Femur (tissue), 1 donor: ENCODE data around the gene KMT2E.

Source experiments
- DNase-seq: peaks from one replicate; pipeline ENCODE4 v3.0.0-alpha.2; 2017

KMT2E gene

DNA sequence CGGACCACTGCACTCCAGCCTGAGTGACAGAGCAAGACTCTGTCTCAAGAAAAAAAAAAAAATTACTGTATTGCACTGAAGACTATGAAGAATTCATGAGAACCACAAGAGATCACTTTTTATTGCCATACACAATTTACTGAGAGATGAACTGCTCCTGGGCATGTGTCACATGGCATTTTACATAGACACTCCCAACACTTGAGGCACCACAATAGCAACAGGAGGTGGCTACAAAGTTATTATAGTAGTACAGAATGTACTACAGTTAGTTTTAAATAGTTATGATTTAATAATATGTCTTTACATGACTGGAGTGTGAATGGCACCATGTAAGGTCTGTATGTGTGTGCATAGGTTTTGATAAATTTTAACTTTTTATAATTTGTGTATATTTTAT is 70.6 kb downstream of the KMT2E start:
- no peak for DNase-seq

DNA sequence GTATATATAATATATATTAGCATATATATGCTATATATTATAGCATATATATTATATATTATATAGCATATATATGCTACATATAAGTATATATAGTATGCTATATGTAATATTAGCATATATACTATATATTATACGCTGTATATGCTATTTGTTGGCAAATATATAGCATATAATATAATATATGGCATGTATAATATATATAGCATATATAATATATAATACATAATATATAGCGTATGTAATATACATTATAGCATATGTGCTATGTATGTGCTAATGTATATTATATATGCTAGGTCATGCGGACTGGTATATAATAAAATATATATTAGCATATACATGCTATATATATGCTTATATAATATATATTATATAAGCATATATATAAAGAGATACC is 72.8 kb downstream of the KMT2E start:
- DNase-seq: no peak

DNA sequence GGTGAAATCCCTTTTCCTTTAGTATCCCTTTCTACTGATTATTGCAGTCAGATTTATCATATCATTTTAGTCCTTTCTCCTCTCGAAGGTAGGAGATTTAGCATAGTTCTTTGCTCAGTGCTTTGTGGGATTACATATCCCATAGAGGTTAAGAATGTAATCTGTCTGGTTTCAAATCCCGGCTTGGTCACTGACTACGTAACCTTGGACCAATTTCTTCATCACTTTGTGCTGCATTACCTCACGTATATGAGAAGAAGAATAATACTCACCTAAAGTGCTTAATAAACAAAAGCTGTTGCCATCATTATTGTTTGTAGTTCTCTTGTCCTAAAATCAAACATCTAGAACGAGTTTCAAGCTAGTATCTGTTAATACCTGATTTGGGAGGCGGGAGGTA is 74.0 kb downstream of the KMT2E start:
- DNase-seq: no peak

DNA sequence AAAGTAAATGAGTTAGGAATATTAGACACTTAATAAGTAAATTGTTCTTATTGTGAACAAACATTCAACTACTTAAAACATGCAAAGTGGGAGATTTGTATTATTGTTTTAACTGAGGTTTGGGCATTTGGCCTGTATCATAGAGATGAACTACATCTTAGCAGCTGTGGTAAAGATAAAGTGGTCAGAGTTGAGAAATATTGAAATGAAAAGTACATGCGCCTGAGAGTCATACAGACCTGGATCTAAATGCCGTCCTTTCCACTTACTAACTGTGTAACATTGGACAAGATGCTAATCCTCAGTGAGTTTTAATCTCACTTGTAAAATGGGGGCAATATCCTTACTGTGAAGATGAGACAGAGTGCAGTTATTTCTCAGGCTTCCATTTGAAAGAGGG is 74.5 kb downstream of the KMT2E start:
- no peak for DNase-seq

DNA sequence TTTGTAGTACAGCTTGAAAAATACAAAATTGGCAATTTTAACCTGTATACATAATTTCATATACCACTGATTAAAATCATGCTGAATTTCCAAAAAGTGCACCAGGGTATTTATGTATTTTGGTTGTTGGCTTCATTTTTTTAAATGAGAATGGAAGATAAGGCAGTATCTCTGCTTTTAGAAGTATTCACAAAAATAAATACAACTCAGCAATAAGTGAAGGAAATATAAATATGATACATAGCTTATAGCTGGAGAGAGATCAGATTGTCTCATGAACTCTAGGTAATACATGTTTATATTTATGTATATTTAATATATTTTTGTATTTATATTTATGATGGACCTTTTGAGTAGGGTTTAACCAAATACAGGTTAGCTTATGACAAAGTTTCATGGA is 81.0 kb downstream of the KMT2E start:
- DNase-seq: no peak

DNA sequence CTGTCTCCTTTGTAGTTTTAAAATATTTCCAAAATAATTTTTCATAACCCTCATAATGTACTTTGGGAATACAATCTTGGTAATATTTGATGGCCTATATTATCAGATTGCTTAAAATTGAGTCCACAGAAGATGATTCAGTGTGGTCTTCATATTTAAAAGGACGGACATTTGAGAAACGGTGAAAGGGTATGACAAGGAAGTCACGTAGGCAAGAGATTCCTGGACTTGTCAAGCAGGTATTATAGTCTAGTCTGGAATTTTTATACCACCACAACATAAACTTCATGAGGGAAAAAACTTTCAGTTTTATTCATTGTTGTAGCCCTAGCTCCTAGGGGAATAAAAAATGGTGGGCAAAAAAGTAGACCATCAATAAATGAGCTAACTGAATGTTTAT is 82.3 kb downstream of the KMT2E start:
- no peak for DNase-seq

DNA sequence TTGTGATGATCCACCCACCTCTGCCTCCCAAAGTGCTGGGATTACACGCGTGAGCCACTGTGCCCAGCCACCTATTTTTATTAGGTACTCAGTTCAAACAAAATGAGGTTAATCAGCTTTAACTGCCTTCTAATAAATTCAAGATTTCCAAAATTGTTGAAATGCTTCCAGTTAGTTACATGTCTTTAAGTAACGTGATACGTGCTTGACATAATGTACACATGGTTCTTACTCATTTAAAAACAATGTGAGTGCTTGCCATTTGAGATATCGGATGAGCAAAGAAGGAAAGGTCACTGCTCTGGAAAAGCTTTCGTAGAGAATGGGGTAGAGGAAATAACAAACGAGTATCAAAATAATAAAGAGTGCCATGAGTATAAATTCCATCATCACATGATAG is 83.6 kb downstream of the KMT2E start:
- DNase-seq: no peak

DNA sequence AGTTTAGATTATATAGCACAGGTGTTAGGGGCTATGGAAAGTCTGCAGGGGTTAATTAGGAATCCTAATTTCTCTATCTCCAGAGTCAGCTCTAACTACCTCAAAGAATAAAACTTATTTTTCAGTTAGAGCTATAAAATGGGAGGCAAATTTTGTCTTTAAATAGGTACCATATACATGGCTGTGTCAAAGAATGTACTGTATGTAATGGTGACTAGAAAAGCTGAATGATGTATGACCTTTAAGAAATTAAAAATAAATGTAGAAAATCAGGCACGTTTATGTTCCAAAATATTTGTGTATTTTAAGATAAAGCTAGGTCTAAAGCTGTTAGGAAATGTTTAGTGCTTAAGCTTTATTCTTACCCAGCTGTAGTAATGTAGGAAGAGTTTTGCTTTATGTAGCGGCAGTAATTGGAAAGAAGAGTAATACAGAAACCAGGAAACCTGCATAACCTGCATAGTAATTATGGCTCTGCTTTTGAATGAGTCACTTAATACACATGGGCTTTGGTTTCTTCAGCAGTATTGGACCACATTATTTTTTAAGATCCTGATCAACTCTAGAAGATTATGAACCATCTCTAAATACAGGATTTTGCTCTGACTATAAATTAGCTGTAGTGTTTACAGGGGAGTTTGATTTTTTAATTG is 85.0 kb downstream of the KMT2E start:
- DNase-seq: no peak

DNA sequence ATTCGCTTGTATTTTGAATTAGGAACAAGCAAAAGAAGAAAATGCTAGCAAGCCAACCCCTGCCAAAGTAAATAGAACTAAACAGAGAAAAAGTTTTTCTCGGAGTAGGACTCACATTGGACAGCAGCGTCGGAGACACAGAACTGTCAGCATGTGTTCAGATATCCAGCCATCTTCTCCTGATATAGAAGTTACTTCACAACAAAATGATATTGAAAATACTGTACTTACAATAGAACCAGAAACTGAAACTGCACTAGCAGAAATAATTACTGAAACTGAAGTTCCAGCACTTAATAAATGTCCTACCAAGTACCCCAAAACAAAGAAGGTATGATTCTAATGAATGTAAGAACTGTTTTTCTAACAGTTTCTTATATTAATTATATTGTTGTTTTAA is 87.9 kb downstream of the KMT2E start:
- no peak for DNase-seq

DNA sequence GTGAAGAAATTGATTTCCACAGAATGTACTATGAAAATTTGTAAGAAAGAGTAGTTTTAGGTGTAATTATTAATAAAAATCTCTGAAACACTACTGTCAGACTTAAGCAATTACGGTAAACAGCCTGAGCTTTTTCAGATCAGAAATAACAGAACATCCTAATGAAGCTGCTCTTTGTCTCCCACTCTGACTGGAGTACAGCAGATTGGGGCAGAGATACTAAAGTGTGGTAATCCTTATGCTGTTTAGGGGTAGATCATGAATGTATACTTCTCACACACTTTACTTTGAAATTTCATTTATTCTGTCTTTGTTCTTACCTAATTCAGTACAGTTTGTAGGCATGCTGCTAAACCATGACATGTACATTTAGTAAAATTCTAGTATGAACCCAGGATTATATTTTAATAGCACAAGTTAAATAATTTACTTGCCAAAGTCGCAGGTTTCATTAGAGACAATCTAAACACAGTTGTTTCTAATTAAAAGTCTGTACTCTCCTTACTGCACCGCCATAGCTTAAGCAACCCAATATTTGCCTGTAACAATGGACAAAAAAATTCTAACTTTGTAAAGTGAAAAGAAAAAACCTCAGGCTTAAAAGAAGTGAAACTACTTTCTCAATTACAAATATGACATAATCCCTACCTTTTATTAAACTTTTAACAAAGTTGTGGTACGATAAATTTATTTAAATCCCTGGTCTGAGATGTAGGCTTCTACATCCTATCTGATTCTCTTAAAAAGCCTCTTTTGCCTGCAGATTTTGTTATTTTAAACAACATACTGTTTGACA is 88.8 kb downstream of the KMT2E start:
- DNase-seq: no peak

DNA sequence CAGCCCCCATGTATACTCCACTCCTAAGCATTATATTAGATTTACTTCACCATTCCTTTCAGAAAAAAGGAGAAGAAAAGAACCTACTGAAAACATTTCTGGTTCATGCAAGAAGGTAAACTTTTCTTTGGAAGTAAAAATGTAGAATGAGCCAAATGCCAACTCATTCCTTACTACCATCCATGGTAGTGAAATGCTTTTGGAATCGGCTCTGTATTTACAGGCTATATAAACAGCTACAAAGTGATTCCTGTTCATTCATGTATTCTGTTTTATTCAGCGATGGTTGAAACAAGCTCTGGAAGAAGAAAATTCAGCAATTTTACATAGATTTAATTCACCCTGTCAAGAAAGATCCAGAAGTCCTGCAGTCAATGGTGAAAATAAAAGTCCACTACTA is 91.6 kb downstream of the KMT2E start:
- DNase-seq: no peak

DNA sequence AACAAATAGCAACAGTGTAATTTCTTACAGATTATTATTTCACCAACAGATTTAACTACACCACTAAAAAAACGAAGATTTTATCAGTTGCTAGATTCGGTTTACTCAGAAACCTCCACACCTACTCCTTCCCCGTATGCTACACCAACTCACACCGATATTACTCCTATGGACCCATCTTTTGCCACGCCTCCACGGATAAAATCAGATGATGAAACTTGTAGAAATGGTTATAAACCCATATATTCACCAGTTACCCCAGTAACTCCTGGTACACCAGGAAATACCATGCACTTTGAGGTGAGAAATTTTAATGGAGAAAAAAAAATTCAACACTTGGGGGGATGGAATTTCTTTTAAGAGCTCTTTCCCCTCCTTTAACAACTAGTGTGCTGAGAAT is 92.5 kb downstream of the KMT2E start:
- DNase-seq: no peak

DNA sequence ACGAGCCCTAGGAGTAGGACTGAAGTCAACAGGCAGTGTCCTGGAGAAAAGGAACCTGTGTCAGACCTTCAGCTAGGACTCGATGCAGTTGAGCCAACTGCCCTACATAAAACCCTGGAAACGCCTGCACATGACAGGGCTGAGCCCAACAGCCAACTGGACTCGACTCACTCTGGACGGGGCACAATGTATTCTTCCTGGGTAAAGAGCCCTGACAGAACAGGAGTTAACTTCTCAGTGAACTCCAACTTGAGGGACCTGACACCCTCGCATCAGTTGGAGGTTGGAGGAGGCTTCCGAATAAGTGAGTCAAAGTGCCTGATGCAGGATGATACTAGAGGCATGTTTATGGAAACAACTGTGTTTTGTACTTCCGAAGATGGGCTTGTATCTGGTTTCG is 93.5 kb downstream of the KMT2E start:
- no peak for DNase-seq

DNA sequence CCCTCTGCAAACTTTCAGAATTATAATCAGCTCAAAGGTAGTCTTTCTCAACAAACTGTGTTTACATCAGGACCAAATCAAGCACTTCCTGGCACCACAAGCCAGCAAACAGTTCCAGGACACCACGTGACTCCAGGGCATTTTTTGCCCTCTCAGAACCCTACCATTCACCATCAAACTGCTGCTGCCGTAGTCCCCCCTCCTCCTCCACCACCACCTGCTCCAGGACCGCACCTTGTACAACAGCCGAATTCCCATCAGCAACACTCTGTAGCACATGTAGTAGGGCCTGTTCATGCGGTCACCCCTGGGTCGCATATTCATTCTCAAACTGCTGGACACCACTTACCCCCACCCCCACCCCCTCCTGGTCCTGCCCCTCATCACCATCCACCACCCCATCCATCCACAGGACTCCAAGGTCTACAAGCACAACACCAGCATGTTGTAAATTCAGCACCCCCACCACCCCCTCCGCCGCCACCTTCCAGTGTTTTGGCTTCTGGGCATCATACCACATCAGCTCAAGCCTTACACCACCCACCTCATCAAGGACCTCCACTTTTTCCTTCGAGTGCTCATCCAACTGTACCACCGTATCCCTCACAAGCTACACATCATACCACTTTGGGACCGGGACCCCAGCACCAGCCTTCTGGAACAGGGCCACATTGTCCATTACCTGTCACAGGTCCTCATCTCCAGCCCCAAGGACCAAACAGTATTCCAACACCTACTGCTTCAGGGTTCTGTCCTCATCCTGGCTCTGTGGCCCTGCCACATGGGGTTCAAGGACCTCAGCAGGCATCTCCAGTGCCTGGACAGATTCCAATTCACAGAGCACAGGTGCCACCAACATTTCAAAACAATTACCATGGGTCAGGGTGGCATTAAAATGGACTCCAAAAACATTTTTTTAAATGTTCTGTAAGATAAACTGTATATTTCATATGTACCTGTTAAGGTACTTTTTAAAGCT is 98.7 kb downstream of the KMT2E start:
- DNase-seq: no peak

DNA sequence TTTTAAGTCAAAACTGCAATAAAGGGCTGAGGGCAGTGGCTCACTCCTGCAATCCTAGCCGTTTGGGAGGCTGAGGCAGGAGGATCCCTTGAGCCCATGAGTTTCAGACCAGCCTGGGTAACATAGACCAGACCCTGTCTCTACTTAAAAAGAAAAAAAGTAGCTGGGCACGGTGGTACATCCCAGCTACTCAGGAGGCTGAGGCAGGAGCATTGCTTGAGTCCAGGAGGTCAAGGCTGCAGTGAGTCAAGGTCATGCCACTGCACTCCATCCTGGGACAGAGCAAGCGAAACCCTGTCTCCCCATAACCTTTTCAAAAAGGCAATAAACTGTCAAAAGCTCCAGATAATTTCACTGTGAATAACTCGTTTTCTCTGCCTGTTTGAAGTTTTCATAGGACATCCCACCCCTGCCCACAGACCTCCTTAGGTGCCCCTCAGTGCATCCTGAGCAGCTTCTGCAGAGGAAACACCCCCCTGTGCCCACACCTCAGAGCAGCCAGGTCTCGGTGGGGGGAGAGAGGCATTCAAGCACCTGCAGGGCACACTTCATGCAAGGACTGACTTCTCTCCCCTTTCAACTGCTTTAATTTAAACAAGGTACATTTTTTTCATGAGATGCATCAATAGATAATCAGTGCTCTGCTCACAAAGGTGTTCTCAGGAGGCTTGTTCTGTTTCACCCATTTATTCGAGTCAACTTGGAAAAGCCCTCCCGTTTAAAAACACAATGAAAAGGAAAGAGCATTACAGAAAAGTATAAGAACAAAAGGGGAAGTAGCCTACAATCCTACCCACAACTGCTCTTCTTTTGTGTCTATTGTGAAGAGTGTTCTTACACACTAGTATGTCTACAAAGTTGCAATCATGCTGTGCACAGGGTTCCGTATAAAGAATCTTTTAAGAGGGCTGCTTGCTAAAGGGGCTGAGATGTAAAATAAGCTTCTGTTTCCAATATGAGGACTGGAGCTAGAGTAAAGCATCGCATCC is 104.9 kb downstream of the KMT2E start:
- no peak for DNase-seq

DNA sequence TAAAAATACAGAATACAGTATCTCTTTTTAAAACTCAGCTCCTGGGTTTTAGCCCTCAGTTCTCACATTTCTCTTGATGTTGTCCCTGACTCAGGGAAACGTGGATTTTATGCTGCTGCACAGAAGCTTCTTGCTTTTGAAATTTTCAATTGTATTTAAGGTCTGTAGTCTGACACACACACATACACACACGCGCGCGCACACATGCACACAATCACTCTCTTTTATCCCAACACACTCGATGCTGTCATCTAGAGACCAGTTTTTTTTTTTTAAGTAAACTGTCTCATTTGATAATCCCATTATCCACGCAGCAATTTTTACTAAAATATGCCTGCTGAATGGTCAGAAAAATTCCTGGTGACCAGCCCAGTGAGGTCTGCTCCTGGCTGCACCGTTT is 108.6 kb downstream of the KMT2E start:
- DNase-seq: no peak

DNA sequence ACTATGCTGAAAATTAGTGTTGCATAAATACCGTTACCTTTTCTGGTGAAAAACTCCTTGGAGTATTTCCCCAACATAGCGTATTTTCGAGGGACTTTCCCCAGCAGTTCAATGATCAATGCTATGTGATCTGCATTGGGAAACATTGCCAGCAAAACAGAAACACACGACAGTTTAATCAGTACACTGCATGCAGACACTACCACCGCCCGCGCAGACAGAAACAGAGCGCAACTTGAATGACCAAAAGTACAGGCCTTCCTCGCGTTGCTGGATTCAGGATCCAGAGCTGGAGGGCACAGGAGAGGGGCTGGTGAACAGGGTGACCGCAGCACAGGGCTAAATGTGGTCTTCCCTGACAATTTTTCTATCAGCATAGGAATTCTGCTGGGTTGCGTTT is 111.7 kb downstream of the KMT2E start:
- DNase-seq: no peak

DNA sequence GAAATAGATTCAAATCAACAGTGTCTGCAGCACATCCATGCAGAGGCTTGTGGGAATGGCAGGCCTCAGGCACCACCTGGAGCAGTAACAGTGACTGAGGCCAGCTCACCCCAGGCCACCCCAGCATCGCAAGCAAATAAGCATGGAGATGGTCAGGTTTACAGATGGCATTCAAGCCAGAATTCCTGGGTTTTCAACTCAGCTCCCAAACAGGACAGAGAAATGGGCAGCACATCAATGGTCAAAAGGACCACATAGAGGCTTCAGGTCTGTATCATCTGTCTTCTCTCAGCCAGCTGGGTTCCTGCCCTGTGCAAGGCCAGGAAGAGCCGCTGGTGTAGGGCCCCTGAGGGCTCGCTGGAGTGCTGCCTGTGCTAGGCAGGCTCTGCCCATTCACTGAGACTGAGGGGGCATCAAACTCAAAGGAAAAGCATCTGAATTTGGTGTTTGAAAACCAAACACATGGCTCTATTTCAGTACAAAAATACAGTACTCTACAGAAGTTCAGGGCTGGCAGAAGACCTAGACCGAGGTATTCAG is 112.5 kb downstream of the KMT2E start:
- no peak for DNase-seq

DNA sequence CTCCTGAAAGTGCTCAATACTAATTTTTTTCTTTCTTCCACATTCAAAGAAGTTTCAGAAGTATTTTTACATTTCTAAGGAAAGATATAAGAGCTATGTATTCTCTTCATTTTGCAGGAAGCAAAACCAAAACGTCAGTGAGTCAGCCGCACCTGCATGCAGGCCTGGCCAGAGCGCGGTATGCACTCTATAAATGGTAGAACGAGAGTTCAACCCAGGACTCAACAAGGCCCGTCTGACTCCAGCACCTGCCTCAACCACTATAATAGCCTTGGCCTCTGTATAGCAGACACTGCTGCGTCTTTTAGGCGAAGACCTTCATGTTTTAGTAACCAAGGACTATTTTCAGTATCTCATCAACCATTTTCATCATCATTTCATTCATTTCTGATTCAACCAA is 113.2 kb downstream of the KMT2E start:
- DNase-seq: no peak

DNA sequence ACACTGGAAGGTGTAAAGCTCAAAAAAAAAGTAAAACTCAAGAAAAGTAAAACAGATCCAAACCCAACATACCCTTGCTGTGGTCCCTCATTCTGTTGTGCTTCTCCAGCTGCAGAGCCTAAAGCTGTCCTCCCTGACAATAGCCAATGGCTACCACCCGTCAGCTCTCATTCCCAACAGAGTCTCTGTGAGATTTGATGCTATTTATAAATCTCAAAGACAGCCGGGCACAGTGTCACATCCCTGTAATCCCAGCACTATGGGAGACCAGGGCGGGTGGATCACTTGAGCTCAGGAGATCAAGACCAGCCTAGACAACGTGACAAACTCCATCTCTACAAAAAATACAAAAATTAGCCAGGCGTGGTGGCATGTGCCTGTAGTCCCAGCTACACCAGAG is 116.0 kb downstream of the KMT2E start:
- DNase-seq: no peak

DNA sequence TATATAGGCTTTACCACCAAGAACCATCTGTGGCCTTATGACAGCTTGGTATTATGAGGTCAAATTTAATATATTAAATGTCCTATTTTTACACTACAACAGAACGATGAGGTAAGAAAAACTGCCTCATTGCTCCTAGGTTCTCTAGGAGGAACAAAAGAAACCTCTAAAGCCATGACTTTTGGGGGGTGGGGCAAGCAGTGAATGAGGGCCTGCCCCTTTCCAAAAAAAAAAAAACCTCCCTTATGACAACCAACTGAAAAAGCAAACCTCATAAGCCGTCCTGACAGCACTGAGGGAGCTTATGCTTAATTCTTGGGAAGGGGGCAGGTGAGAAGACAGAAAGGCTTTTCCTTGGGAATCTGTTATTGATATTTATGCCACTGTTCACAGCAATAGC is 116.6 kb downstream of the KMT2E start:
- no peak for DNase-seq

DNA sequence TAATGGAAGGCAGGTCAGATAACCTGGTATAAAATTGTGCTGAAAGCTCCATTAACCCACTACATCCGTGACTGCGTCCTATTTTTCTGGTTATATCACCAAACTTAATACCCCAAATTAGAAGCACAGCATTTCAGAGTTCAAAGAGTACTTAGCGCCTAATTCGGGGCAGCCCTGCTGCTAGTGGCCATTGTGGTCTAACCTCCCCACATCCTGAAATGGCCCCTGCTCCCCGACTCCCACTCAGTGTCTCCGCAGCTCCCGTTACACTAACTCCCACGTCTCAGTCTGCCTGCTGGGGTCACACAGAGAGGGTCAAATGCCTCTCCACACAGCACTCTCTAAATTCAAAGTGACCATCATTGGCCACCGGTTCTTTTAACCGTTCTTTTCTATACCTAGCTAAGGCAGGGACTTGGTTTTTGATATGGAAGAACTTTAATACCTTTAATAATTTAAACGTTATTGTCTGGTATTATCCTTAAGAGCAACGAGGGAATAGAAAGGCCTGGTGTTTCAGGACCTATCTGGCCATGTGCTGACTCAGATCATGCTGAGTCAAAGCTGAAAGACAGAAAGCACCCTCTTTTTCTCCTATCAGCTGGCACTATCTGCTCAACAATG is 117.1 kb downstream of the KMT2E start:
- no peak for DNase-seq
